HG03439 (cell line): Measurements from ENCODE around the gene ZNF274.
A peak's percentile ranks its signal among the peaks of the same experiment; 100 is the strongest.
"Not testable (repeated sequence)": the region's sequence is repeated elsewhere in the genome, so short reads cannot be mapped to it uniquely, and the experiment has no call there.

Source experiments
- ATAC-seq: cut with Tn5 transposase; IDR thresholded peaks from one replicate; pipeline ENCODE4 v1.9.1; 2021; ENCODE audit warnings: mild to moderate bottlenecking, moderate library complexity; ENCODE audit not compliant: unreplicated experiment

ZNF274 gene

GRCh38 chr19:58209577-58209976, 26.7 kb downstream of the ZNF274 start:
- ATAC-seq = no peak

- ATAC-seq = no peak
Observed at GRCh38 chr19:58212336-58213074, 29.6 kb downstream of the ZNF274 start.

- no peak for ATAC-seq
Observed at GRCh38 chr19:58213075-58213369, 30.2 kb downstream of the ZNF274 start.

DNA sequence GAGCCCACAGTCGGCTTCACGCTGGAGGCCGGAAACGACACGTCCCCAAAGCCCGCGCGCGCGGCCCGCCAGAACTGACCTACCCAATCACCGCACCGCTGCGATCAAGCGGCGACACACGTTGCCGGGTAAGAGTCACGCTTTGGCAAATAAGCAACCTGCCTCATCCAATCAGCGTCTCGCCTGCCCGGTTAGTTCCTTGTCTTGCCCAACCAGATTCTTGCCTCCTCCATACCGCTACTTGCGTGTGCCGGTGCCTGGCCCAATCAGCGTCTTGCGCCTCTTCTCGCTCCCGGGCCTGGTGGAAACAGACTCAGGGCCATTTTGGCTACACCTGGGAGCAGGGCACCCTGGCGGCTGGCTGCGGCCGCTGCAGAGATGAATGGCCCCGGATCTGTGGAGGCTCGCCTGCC, 34.2 kb downstream of the ZNF274 start:
- ATAC-seq = no peak

DNA sequence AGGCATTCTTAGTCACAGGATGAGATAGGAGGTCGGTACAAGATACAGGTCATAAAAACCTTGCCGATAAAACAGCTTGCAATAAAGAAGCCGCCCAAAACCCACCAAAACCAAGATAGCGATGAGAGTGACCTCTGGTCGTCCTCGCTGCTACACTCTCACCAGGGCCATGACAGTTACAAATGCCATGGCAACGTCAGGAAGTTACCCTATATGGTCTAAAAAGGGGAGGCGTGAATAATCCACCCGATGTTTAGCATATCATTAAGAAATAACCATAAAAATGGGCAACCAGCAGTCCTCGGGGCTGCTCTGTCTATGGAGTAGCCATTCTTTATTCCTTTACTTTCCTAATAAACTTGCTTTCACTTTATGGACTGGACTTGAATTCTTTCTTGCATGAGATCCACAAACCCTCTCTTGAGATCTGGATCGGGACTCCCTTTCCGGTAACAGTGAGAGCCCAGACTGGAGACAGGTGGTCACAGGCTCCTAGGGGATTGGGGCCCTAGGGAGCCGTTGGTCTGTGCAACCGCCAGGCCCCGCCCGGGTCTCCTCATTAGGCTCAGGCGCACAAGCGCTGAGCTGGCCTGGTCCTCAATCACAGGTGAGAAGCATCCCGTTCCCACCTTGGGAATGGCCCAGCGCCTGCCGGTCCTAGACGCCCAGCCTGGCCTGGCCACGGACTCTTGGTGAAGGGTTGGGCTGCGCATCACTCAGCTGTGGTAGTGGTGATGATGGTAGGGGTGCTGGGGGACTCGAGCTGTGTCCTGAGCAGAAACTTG, 34.9 kb downstream of the ZNF274 start:
- no peak for ATAC-seq

GRCh38 chr19:58218899-58219298, 36.0 kb downstream of the ZNF274 start:
- no peak for ATAC-seq

- peak; percentile 10 for ATAC-seq
Observed at GRCh38 chr19:58227964-58228584, 45.2 kb downstream of the ZNF274 start.

DNA sequence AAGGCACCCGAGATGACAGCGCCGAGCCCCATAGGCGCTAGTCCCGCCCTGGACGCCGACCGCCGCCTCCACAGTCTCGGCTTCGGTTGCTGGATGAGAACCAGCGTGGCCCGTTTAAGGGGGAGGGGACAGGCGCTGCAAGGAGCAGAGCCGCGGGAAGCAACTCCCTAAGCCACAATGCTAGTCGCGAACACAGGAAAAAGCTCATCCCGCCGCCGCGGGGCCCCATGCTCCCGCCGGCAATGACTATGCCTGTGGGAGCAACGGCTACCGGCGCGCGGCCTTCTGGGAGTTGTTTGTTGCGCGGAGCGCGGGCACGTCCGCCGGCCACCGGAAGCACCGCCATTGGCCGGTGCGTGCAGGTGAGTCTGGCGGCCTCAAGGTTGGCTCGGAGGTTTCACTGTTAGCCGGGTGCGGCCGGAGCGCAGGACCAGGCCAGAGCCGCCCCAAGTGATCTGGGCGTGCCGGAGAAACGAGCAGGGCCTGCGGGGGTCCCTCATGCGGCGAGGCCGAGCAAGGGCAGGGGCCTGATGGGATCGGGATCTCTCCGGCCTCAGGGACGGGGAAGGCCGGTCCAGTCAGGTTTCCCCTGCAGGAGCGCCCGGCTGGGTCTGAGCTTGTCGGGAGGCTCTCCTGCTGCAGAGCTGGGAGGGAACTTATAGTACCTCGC, 45.9 kb downstream of the ZNF274 start, which contains the start of gene ZNF544:
ZNF544 (plus strand) TSS at position 330 of the 670 bp plus-strand sequence. CDS start 15,110 bp downstream, outside the sequence.
- ATAC-seq = peak; percentile 88

GRCh38 chr19:58229255-58229639, 46.4 kb downstream of the ZNF274 start:
- ATAC-seq = no peak

DNA sequence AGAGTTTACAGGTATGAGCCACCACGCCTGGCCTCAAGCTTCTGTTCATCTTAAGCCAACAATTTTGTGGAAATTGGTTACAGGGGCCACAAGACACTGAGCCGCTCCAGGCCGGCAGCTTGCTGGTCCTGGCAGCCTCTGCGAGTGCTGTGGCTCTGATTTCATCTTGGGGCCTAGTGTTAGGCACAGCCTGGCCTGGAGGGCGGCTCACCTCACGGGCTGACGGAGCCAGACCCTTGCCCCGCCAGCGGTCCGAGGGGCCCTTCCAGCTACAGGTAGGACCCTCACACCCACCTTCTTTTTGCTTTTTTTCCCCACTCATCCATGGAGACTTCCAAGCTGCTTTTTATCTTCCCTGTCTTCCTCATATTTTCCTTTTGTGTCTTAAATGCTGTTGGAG, 54.5 kb downstream of the ZNF274 start:
- no peak for ATAC-seq

DNA sequence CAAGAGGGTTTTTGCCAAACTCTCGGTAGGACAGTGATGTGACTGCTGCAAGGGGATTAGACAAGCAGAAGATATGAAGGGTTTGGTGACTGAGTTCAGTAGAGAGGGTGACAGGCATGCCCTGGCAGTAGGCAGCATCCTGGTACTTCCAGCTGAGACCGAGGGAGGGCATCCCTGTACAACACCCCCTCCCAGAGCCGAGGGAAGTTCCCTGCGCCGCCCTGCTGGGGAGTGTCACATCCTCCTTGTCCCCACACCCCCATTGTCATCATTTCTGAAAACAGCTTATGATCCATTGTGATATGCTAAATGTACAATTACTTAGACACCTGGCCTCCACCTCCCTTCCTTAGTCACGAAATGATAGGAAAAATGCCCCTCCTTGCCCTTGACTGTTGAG, 60.5 kb downstream of the ZNF274 start:
- no peak for ATAC-seq

DNA sequence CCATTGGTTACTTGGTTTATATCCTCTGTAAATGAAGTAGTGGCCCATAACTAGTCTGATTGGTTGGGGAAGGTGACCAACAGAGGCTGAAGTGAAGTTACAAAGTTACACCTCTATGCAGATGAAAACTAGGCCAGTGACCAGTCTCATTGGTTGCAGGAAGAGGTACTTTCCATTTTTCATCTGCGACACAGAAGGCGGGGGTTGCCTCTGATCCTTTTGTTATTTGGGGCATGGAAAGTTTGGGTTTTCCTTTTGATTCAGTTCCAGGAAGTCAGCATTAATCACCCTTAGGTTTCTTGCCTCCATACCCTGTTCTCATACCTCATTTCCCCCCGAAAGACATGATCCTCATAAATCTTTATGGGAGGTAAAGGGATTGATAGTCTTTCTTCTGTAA, 66.0 kb downstream of the ZNF274 start:
- ATAC-seq = no peak

DNA sequence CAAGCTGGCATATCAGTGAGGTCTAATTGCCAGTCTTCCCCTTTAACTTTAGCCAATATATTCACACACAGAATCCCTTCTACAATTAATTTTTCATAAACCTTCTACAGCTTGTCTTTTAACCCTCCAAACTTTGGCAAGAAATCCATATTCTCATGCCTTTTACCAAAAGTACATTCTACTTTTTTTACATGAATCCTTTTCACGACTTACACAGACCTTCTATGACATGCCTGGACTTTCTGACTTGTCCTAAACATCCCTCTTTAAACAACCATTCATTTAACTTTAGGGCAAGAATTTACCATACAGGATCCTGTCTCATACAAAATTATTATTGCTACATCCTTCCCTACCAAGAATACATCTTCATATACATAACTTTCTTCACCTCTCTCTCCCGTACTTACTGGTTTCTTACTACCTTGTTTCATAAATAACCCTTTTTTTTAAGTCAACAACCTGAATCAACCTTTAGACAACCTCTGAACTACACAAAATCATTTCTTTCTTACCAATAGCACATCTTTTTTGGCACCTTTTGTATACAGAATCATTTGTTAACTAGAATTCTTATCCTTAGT, 69.3 kb downstream of the ZNF274 start:
- no peak for ATAC-seq

DNA sequence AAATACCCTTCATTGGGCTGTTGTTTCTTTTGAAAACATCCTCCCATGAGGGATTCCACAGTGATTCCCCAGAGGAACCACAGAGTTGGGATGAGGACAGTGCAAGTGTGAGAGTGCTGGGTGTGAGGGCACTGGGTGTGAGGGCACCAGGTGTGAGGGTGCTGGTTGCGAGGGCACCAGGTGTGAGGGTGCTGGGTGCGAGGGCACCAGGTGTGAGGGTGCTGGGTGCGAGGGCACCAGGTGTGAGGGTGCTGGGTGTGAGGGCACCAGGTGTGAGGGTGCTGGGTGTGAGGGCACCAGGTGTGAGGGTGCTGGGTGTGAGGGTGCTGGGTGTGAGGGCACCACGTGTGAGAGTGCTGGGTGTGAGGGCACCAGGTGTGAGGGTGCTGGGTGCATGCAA, 75.4 kb downstream of the ZNF274 start:
- not testable (repeated sequence) for ATAC-seq

GRCh38 chr19:58261600-58261967, 78.7 kb downstream of the ZNF274 start:
- no peak for ATAC-seq

- ATAC-seq = no peak
Observed at GRCh38 chr19:58261968-58262921, 79.4 kb downstream of the ZNF274 start.

GRCh38 chr19:58262922-58263296, 80.0 kb downstream of the ZNF274 start:
- ATAC-seq = no peak
